Measurements from ENCODE around the gene TCERG1L.
"Not testable (repeated sequence)": the region's sequence is repeated elsewhere in the genome, so short reads cannot be mapped to it uniquely, and the experiment has no call there.

TCERG1L gene

DNA sequence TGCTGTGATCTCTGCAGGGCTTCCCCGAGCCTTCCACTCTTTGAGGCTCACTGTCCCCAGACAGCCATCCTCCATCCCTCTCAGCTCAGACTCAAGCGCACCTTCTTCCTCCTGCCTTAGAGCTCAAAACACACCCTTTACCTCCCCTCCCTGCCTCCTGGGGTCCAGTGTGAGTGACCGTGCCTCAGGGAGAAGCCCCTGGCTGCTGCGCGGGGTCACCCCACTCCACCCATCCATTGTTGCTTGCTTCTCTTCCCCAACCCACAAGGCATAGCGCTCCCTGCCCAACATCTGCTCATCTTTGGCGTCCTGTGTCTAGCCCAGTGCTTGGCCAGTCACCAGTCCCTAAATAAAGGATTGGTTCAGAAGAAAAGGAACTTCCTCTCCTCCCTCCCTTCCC is 170.3 kb downstream of the TCERG1L start:
- DNase-seq: no peak

- no peak for DNase-seq
Observed at GRCh38 chr10:131140606-131141005, 170.9 kb downstream of the TCERG1L start.

GRCh38 chr10:131137223-131137622 is 174.3 kb downstream of the TCERG1L start:
- DNase-seq: no peak

- DNase-seq: not testable (repeated sequence)
Observed at GRCh38 chr10:131136336-131136735, 175.2 kb downstream of the TCERG1L start.

DNA sequence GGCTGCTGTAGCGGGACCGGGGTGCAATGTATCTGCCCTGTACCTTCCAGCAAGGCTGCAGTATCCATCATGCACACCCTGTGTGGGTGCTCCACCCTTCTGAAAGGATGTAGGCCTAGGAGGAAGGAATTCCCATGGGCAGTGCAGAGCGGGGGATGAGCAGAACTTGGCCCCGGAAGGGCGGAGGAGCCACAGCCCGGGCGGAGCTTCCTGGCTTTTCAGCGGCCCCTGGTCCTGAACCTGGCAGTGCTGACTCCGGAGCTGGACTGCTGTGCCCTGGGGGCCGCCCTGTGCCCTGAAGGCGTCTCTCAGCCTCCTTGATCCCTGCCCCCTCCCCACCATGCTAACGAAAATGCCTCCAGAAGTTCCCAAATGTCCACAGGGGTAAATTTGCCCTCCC is 175.8 kb downstream of the TCERG1L start:
- no peak for DNase-seq

DNA sequence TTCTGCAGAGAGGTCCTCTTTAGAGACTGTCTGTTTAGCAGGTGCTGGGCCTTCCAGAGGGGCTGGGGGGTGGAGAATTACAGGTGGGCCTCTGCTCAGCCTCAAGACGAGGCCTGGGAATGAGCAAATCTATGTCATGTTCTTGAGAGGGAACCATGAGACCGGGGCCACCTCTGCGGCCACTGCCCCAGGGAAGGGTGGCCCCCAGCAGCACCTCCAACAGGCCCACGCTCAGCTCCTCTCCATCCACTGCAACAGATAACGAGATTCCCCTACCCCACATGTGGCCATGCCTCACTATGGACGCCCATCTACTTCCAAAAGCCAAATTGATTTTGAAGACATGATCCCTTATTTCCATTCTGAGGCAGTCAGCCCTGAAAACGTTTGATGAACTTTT is 176.9 kb downstream of the TCERG1L start:
- no peak for DNase-seq

DNA sequence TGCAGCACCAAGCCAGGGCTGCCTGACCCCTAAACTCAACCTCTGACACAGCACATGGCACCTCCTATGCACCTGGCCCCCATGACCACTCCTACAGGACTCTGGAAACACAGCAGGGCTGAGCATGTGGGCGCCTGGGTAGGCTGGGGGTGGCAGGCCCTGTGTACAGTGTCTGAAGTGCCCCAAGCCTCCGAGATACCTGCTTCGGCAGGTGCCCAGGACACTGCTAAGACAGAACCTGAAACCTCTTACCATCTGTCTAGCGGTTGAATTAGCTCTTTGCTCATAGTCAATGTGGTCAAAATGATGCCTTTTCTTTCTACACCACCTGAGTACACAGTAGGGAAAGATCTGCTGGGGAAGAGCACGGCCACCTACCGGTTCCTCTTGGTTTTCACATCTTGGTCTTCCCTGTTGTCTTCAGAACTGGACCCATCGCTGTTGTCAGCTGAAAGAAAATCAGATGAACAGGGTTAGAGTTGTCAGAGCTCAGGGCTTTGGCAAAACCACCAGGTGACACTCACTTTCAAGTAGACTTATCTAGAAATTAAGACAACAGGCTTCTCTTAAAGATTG is 177.4 kb downstream of the TCERG1L start:
- DNase-seq: no peak

DNA sequence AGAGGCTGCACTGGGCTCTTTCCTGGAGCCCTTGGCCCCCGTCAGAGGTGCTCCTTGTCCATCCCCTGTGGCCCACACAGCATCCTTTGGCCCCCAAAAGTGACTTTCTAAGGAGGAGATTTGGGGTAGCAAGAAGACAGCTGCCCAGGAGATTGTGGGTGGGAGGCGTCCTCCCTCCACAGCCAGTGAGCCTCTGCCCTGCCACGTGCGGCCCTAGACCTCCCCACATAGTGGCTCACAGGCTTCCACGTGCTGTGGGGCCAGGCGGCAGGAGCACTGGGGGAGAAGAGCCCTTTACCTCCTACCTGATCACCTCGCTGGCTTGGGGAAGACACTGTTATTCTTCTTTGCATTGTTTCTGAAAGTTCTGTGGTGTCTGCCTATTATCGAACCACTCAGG is 178.8 kb downstream of the TCERG1L start:
- DNase-seq: no peak

DNA sequence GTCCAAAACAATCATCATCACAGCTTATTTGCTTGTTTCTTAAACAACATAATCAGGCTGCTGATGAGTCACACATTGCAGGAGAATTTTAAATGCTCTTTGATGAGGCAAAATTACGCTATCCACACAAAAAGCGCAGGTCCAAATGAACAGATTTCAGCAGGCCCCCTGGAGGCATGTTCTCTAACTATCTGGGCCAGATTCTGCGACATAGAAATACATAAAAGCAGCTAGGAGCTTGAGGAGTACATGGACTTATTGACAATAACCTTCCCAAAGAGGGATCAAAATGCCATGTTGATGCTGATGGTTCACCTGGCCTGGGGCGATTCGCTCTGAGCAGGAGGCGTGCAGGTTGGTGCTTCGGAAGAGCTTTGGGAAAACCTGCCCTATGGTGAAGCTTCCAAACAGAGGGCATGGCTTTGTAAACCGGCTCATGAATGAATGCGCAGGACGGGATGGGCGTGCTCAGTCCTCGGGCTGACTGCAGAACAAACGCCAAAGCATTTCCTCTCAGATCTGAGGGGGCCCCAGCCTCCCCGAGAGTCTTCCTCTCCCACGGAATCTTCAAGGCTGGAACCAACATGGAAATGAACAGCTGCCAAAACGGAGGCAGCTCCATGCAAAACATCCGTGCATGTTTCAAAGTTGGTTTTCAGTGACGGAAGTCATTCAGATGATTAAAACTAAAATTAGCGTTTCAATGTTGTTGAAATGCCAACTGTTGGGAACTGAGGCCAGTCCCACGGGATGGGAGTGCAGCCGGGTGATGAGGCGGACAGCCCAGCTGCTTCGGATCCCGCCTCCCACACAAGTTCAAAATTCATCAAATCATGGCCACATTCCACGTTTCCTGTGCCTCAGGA is 179.6 kb downstream of the TCERG1L start:
- no peak for DNase-seq

DNA sequence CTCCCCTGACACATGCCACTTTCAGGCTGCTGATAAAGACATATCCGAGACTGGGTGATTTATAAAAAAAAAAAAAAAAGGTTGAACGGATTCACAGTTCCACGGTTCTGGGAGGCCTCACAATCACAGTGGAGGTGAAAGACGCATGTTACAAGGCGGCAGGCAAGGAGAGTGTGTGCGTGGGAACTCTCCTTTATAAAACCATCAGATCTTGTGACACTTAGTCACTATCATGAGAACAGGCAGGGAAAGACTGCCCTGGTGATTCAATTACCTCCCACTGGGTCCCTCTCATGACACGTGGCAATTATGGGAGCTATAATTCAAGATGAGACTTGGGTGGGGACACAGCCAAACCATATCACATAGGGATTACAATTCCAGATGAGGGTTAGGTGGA is 181.5 kb downstream of the TCERG1L start:
- no peak for DNase-seq

DNA sequence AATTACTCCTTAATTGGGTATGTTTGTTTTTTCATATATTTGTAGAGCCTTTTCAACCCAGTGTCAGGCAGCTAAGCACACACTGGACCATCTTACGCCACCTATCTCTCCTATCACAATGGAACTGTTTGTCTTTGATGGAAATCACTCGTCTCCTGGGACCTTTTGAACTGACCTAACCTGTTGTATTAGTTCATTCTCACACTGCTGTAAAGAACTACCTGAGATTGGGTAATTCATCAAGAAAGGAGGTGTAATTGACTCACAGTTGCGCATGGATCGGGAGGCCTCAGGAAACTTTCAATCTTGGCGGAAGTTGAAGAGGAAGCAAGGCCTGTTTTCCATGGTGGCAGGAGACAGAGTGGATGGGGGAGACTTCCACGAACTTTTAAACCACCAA is 182.0 kb downstream of the TCERG1L start:
- no peak for DNase-seq

- no peak for DNase-seq
Observed at GRCh38 chr10:131128731-131129130, 182.8 kb downstream of the TCERG1L start.

DNA sequence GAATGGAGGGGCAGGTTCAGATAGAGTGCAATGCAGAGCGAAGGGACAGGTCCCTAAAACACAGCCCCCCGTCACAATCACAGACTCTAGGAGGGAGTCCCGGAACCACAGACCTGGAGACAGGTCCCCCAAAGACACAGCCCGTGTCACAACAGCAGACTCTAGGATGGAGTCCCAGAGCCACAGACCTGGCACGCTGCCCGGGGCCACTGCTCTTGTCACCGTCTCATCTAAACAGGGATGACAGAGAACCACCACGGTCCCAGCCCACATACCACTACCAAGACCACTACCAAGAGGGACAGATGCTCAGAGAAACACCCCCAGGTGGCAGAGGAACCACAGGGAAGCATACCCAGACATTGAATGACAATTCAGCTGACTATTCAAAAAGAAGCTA is 183.9 kb downstream of the TCERG1L start:
- DNase-seq: no peak

GRCh38 chr10:131127138-131127589 is 184.4 kb downstream of the TCERG1L start:
- DNase-seq: no peak

- no peak for DNase-seq
Observed at GRCh38 chr10:131126321-131127137, 185.0 kb downstream of the TCERG1L start.

DNA sequence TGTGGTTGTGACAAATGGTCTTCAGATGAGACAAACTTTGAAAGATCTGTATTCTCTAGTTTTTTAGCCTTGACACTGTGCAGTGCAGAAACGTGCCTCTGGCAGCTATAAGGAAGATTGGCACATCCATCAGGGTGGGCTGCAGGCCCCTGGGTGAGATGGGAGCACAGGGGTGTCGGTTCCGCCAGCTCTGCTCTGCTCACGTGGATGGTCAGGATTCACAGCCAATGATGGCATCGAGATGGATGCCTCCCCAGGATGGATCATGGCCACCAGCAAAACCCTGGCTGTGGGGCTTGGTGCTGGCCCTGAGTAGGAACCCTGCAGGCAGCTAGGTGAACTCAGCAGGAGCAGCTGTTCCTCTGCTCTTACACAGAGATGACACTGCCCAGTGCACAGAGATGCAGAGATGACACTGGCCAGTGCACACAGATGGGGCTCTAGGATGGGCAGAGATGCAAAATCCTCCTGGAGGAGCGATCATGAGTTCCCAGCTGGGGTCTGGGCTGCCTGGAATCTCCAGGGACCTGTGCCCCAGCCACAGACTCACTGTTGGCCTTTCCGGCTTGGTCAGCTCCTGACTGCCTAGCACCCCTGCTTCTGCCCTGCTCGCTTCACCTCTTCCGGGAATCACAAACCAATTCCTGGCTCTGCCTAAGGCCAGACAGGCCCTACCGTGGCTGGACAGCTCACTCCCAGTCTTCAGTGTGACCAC is 185.9 kb downstream of the TCERG1L start:
- DNase-seq: no peak

GRCh38 chr10:131124945-131125344 is 186.6 kb downstream of the TCERG1L start:
- DNase-seq: no peak

DNA sequence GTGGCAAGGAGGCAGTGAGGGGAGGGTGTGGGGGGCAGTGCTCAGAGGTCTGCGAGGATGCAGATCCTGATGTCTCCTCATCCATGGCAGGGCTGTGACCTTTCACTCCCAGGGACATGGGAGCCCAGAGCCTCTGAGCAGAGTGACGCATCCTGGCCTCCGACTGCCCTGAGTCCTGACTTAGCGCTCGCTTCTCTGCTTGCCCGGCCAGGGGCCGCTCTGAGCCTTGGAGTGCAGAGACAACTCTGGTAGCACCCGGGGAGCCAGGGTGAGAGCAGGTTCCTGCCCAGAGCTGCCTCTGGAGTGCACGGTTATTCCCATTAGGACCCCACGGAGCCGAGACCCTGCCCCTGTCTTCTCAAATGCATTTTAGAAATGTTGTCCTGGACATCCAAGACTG is 188.0 kb downstream of the TCERG1L start:
- DNase-seq: no peak

- no peak for DNase-seq
Observed at GRCh38 chr10:131121511-131122035, 189.9 kb downstream of the TCERG1L start.

GRCh38 chr10:131119626-131120355 is 191.7 kb downstream of the TCERG1L start:
- DNase-seq: no peak

GRCh38 chr10:131117416-131118212 is 193.9 kb downstream of the TCERG1L start:
- no peak for DNase-seq
